ENCODE measurements around the gene YWHAE. TPM values are rescaled to one million over a fixed set of nuclear protein-coding genes. Genes with fewer than 3 reads are reported as not detected.

Gene YWHAE
- total RNA-seq, 1 donor from 2014 or later, result 284 TPM

Small RNA genes within 50 kb of the gene (small RNA-seq; reads per million reads assigned to genes)
- not detected for gene AC032044.2 (ENCODE audit: low replicate concordance)

Other genes with a start within 250 kb of the YWHAE start
- 58.1 TPM for gene ABR, start 220.2 kb downstream of the YWHAE start, total RNA-seq
- gene BHLHA9, start 129.8 kb downstream of the YWHAE start, total RNA-seq, result not detected
- 4.5 TPM for gene TRARG1, start 120.6 kb downstream of the YWHAE start, total RNA-seq
- 58.6 TPM for gene CRK, start 56.0 kb upstream of the YWHAE start, total RNA-seq
- gene MYO1C, start 92.5 kb upstream of the YWHAE start, total RNA-seq, result 64.4 TPM
- gene INPP5K, start 116.4 kb upstream of the YWHAE start, total RNA-seq, result 32.5 TPM
- gene PITPNA, start 162.6 kb upstream of the YWHAE start, total RNA-seq, result 18.8 TPM
- 8.1 TPM for gene SLC43A2, start 228.6 kb upstream of the YWHAE start, total RNA-seq
- 6.7 TPM for gene SCARF1, start 245.5 kb upstream of the YWHAE start, total RNA-seq
- 8.1 TPM for gene RILP, start 249.6 kb upstream of the YWHAE start, total RNA-seq